Suppressor macrophage (primary cell): Measurements from ENCODE around the gene RSBN1L.
"Not testable (repeated sequence)": the region's sequence is repeated elsewhere in the genome, so short reads cannot be mapped to it uniquely, and the experiment has no call there.

ENCODE experiments used
- DNase-seq, 4 experiments: peaks; one replicate each; pipeline ENCODE4 v3.0.0-alpha.2; 2020 to 2022
- total RNA-seq, 17 experiments: gene quantifications; one replicate each; lab custom pipeline; 2026; ENCODE audit warnings: mixed read lengths in 6 of 17, inconsistent platforms in 3 of 17; lab: John Stamatoyannopoulos, UW

The RSBN1L gene
- 10.7 to 61.2 (median 37.3) reads per million in 17 experiments for total RNA-seq

GRCh38 chr7:77696057-77696642 lies at the start of gene RSBN1L:
TSS of gene RSBN1L (plus strand) at chr7:77696459. CDS start at chr7:77696470, 11 bp downstream.
- peak; percentile 97 to 99 (median 99) for DNase-seq

- no peak for DNase-seq
These were observed 47.4 kb upstream of the RSBN1L start for GRCh38 chr7:77648742-77649338.

GRCh38 chr7:77649716-77650349 lies 46.4 kb upstream of the RSBN1L start:
- no peak for DNase-seq

- DNase-seq: peak; percentile 48 to 68 (median 53)
These were observed 44.6 kb upstream of the RSBN1L start for GRCh38 chr7:77651575-77652162.

GRCh38 chr7:77652826-77653225 lies 43.4 kb upstream of the RSBN1L start:
- not testable (repeated sequence) for DNase-seq

GRCh38 chr7:77653572-77653971 lies 42.7 kb upstream of the RSBN1L start:
- DNase-seq: no peak

GRCh38 chr7:77655356-77655755 lies 40.9 kb upstream of the RSBN1L start:
- DNase-seq: no peak

GRCh38 chr7:77655836-77656455 lies 40.3 kb upstream of the RSBN1L start:
- DNase-seq: no peak

GRCh38 chr7:77657427-77658224 lies 38.6 kb upstream of the RSBN1L start:
- peak; percentile 12 to 57 (median 38) for DNase-seq

GRCh38 chr7:77658928-77659327 lies 37.3 kb upstream of the RSBN1L start:
- DNase-seq: no peak

GRCh38 chr7:77661816-77662215 lies 34.4 kb upstream of the RSBN1L start:
- no peak for DNase-seq

GRCh38 chr7:77662869-77663268 lies 33.4 kb upstream of the RSBN1L start:
- DNase-seq: no peak

GRCh38 chr7:77664715-77665114 lies 31.5 kb upstream of the RSBN1L start:
- no peak for DNase-seq

GRCh38 chr7:77665161-77665560 lies 31.1 kb upstream of the RSBN1L start:
- no peak for DNase-seq

GRCh38 chr7:77667459-77668086 lies 28.7 kb upstream of the RSBN1L start:
- DNase-seq: no peak

GRCh38 chr7:77674878-77675277 lies 21.4 kb upstream of the RSBN1L start:
- no peak for DNase-seq

GRCh38 chr7:77679608-77680007 lies 16.7 kb upstream of the RSBN1L start:
- no peak for DNase-seq

- no peak for DNase-seq
These were observed 16.0 kb upstream of the RSBN1L start for GRCh38 chr7:77680266-77680665.

GRCh38 chr7:77684030-77684429 lies 12.2 kb upstream of the RSBN1L start:
- no peak for DNase-seq

- DNase-seq: peak; percentile 17 to 61 (median 42)
These were observed 11.0 kb upstream of the RSBN1L start for GRCh38 chr7:77685233-77685632.

- DNase-seq: no peak
These were observed 9.0 kb upstream of the RSBN1L start for GRCh38 chr7:77687100-77687746.
